OCI-M1 (cell line): Measurements from ENCODE around the gene CST3.
A peak's percentile ranks its signal among the peaks of the same experiment; 100 is the strongest.
"Not testable (repeated sequence)": the region's sequence is repeated elsewhere in the genome, so short reads cannot be mapped to it uniquely, and the experiment has no call there.

Source experiments
- DNase-seq: peaks from one replicate; lab custom pipeline; 2025; lab: John Stamatoyannopoulos, UW

CST3 gene

DNA sequence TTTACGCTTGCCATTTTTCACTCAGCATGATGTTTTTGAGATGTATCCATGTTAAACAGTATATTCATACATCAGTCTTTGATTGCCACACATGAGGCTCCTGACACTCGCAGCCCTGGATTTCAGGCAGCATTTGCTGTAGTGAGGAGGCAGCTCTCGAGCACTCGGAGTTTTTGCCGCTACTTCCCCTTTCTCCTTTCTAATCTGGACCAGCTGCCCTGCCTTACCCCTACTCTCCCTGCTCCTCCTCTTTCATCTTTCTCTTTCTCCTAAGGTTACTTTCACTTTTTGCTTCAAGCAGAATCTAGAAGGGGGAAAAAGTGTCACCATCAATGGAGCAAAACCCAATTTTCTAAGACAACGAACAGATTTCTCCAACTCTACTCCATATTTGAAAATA lies 5.9 kb upstream of the CST3 start:
- peak; percentile 90 for DNase-seq

DNA sequence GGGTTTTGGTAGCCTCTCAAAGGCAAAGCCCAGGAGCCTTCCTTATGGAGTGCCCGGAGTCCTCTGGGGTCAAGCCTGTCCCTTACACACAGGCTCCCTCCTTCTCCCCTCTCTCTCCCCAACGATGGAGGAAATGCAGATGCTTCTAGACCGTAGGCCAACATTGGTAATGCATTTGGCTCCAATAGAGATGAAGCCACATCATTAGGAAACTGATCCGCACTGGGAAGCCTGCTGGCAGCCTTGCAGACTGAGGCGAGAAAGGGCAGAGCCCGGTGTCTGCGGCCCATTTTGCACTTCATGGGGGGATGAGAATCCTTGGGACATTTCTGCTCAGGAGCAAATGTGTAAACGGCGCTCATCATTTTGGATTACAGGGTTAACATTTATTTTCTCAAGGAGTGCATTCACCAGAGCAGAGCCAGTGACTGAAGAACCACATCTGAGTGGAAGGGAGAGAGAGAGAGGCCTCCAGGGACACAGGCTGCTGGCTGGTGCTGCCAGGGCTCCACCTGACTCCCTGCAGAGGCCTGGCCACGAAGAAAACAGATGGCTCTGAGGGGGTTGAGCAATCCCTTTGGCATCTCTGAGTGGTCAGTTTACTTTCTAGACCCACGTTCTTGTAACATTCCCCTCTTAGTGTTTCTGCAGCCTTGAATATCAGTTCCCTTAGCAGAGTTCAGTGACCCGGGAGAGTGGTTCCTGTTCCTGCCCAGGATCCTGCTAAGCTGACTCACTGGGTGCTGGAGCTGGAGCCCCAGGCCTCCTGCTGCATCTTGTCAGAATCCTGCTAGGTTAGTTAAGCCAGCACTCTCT lies 4.4 kb upstream of the CST3 start:
- no peak for DNase-seq

DNA sequence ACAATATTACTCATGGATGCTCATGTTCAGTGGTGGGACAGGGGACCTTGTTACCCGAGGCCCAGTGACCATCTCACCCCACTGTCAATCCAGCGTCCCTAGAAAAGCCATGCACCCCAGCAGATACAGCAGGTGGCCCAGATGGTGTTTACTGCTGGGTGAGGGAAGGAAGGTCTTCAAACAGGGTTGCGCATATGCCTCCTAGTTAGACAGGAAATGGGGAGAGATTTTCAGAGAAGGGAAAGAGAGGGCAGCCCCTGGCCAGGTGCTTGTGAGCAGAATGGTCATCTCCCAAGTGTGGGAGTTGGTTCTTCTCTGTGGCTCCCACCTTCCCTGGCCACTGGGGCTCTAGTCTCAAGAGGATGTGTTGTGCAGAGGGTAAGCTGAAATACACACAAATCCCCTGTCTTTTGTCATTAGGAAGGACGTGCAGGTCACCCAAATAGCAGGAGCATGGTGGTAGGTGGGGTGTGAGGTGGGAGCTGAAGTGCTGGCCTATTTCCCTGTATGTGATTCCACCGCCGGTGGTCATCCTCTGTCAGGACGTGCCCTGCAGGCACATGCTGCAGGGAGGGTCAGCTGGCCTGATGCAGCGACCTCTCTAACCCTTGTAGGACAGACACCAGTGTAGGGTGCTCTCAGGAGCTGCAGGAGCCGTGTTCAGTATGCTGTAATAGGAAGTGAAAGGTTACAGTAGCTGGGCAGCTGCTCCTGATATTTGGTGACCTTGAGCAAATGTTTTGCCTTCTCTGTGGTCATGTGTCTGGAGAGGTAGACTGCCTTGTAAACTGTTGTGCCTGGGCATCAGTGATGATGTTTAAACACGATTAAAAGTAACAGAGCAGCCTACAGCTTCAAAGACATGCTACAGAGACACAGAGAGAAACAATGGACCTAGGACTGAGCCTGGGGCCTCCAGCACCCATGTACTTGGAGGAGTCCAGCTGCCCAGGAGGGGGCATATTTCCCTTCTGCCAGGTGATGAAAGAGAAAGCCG lies 3.2 kb upstream of the CST3 start:
- DNase-seq: no peak

DNA sequence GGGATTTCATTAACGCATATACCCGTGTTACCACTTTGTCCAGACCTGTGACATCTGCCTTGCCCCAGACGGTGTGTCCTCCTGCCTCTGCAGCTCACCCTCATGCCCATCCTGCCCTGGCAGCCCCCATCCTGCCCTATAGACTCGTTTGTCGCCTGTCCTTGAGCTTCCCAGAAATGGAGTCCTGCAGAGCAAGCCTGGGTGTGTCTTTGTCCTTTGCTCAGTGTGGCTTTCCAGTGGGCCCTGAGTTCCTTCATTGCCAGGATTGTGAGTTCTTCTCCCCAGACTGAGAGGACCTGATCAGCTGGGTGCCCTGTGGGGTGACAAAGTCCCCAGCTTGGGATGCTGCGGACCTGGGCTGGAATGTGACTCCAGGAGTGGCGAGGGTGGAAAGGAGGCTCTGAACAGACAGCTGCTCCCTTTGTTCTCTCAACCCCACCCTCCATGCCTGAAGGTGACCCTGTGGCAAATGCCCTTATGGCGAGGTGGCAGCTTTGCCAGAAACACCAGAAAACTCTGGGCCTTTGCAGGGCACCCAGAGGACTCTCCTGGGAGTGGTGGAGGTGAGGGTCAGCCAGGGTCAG lies 2.4 kb upstream of the CST3 start:
- DNase-seq: no peak

GRCh38 chr20:23639490-23639958 lies 1.8 kb upstream of the CST3 start:
- no peak for DNase-seq

GRCh38 chr20:23638309-23638708 lies 554 bp upstream of the CST3 start:
- no peak for DNase-seq

GRCh38 chr20:23636908-23637281 lies 860 bp downstream of the CST3 start:
- DNase-seq: no peak

- DNase-seq: no peak
These were observed 1.4 kb downstream of the CST3 start for GRCh38 chr20:23636182-23636907.

DNA sequence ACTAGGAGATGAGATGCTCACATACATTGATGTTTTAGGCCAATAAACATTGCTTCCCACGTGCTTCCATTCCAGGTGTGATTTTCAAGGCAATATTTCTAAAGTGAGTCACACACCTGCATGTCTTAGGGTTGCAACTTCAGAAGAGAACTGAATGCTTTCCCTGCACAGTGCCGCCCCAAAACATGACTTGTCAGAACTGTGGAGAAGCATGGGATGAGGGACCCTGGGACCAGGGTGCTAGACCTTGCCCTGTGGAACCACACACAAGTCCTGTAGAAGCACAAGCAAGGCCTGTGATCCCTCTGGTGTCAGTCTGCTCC lies 2.0 kb downstream of the CST3 start:
- not testable (repeated sequence) for DNase-seq

GRCh38 chr20:23634985-23635767 lies 2.6 kb downstream of the CST3 start:
- DNase-seq: no peak

- no peak for DNase-seq
These were observed 3.5 kb downstream of the CST3 start for GRCh38 chr20:23634044-23634801.

- DNase-seq: no peak
These were observed 4.8 kb downstream of the CST3 start for GRCh38 chr20:23632711-23633573.

DNA sequence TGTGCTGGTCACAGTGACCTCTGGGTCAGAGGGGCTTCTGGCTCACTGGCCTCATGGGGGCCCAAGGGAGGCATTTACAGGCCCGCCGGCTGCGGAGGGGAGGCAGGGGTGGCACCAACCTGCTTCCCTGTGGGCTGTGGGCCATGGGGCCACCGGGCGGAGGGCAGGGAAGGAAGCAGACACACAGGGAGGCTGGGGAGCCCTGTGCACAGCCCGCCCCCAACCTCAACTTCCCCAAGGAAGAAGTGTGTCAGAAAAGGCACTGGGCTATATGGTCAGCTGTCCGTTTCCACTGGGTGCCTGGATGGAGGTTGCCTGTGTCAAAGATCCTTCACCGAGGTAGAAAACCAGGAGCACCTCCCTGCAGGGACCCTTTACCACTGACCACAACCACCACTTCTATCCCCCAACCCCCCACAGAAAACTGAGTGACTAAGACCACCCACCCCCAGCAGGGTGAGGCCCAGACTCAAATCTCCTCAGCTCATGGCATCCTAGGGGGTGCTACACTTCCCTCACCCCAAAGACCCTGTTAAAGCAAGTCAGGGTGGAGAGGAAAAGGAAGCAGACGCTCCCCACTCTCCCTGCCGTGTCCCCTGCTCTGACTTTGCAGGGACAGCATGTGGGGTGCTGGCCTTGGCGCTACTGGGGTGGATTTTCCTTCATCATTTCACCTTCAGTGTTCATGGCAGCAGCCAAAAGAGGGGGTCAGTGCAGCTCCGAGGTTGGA lies 5.6 kb downstream of the CST3 start:
- no peak for DNase-seq

DNA sequence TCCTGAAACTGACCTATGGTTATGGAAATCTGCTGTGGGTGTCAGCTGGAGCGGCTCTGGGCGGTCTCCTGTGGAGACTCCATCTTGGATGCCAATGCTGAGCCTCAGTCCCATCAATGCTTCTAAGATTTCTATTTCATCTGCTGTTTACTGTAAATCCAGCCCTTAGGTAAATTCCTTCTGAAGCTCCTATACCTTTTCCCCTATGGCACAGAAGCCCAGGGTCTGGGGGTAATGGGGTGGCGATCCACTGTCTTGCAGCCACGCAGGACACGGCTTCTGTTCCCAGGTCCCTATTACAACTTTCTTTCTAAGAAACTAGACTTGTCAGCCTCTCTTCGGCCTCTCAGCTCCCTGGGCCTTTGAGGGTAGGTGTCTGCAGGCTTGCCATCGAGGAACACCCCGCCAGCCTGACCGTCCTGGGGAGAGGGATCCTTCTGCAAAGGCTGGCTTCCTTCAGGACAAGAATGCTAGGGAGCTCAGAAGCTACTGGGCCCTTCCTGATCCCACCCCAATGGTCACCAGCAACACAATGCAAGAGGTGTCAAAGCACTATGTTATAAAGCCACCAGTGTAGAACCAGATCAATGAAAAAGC lies 6.4 kb downstream of the CST3 start:
- no peak for DNase-seq

GRCh38 chr20:23630392-23630849 lies 7.3 kb downstream of the CST3 start:
- no peak for DNase-seq

- no peak for DNase-seq
These were observed 8.0 kb downstream of the CST3 start for GRCh38 chr20:23629542-23630391.

DNA sequence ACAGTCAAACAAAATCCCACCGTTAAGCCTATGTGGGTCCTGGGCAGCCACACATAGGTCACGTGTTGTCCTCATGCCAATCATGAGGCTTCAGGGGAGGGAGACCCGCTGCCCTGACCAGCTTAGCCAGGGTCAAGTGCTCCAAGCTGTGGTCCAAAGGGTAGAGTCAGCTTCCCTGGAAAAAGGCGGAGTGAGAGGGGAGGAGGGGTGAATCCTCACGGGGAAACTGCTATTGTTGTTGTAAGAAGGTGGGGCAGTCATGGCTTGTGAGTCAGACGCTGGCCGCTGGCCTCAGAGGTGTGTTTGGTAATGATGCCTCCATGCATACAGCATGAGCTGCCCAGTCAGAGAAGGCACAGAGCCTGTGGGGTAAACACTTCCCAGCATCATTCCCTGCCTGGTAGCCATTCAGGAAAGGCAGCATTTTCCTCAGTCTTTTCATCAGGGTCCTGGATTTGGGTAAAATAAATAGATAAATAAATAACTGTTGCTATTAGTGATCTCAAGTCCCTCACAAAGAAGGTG lies 8.7 kb downstream of the CST3 start:
- DNase-seq: no peak
